Endodermal cell (in vitro differentiated cells): Measurements from ENCODE around the gene KRT74. TPM values are rescaled to one million over a fixed set of nuclear protein-coding genes. Genes with fewer than 3 reads are reported as not detected.

Experiments used
- DNase-seq: peaks from one replicate; pipeline ENCODE4 v3.0.0-alpha.2; 2017
- H3K27ac ChIP-seq: 2 replicates; pipeline ENCODE4 v1.5.1; 2013; ENCODE audit warnings: mild to moderate bottlenecking, low read depth, low read length, moderate library complexity
- H3K27me3 ChIP-seq: 2 replicates; pipeline ENCODE4 v1.6.1; 2013; ENCODE audit warnings: mild to moderate bottlenecking, low read length, moderate library complexity; ENCODE audit not compliant: insufficient read depth, control insufficient read depth, poor library complexity, severe bottlenecking
- H3K36me3 ChIP-seq: 2 replicates; pipeline ENCODE4 v1.7.0; 2013; ENCODE audit warnings: mild to moderate bottlenecking, low read length, moderate library complexity; ENCODE audit not compliant: control insufficient read depth, insufficient read depth
- H3K4me1 ChIP-seq: one replicate; pipeline ENCODE4 v1.7.0; 2013; ENCODE audit warnings: low read length; ENCODE audit not compliant: control insufficient read depth, insufficient read depth
- H3K4me3 ChIP-seq: 2 replicates; pipeline ENCODE4 v1.5.1; 2013; ENCODE audit warnings: mild to moderate bottlenecking, low read length, moderate library complexity
- H3K9ac ChIP-seq: 2 replicates; pipeline ENCODE4 v1.6.1; 2013; ENCODE audit warnings: mild to moderate bottlenecking, low read length, moderate library complexity; ENCODE audit not compliant: poor library complexity, severe bottlenecking; ENCODE audit errors: extremely low read depth
- H3K9me3 ChIP-seq: 2 replicates; pipeline ENCODE4 v1.6.1; 2013; ENCODE audit warnings: mild to moderate bottlenecking, low read length, moderate library complexity; ENCODE audit not compliant: control insufficient read depth
- H3K27ac Mint-ChIP-seq: 2 replicates; pipeline ENCODE4 v1.8.0; 2020; ENCODE audit warnings: mixed read lengths
- H3K27me3 Mint-ChIP-seq: 2 replicates; pipeline ENCODE4 v1.8.0; 2021; ENCODE audit warnings: mild to moderate bottlenecking, mixed read lengths; ENCODE audit not compliant: insufficient read depth
- H3K36me3 Mint-ChIP-seq: 2 replicates; pipeline ENCODE4 v1.8.0; 2020; ENCODE audit warnings: low read depth, mixed read lengths
- H3K4me1 Mint-ChIP-seq: 2 replicates; pipeline ENCODE4 v1.8.0; 2020; ENCODE audit warnings: mixed read lengths
- H3K4me3 Mint-ChIP-seq: 2 replicates; pipeline ENCODE4 v1.8.0; 2020; ENCODE audit warnings: mild to moderate bottlenecking, moderate library complexity, mixed read lengths
- H3K9me3 Mint-ChIP-seq: 2 replicates; pipeline ENCODE4 v1.8.0; 2020; ENCODE audit warnings: mild to moderate bottlenecking, mixed read lengths
- WGBS, 2 experiments: methylation state at CpG; one replicate each; pipeline versions ENCODE4 v1.1.5 to v1.1.7; 2013; ENCODE audit warnings: missing lambda C conversion rate in 2 of 2, mixed read lengths in 1 of 2; ENCODE audit not compliant: insufficient coverage in 1 of 2, insufficient read length in 1 of 2; 5-methylcytosine and 5-hydroxymethylcytosine counted together
- total RNA-seq, 2 donors: library from RNA; stranded (reverse); fragmentation: NEBNext Ultra II Directional in 1 of 2; extraction: Animal tissue kit (Norgen Biotek cat#: 25700) in 1 of 2; gene quantifications; 2 replicates in 1 of 2; 3 replicates in 1 of 2; pipeline ENCODE4 v1.2.1, GENCODE V29; 2021
- TF ChIP-seq, protein P1 (sequence below): fragments of 200-600 bp; sonication (generic); conservative IDR thresholded peaks from 2 replicates; pipeline ENCODE4 v1.5.0; 2021; ENCODE audit warnings: antibody characterized with exemption, mild to moderate bottlenecking

Gene KRT74
- total RNA-seq, 2 donors from 2014 or later: not detected

DNA sequence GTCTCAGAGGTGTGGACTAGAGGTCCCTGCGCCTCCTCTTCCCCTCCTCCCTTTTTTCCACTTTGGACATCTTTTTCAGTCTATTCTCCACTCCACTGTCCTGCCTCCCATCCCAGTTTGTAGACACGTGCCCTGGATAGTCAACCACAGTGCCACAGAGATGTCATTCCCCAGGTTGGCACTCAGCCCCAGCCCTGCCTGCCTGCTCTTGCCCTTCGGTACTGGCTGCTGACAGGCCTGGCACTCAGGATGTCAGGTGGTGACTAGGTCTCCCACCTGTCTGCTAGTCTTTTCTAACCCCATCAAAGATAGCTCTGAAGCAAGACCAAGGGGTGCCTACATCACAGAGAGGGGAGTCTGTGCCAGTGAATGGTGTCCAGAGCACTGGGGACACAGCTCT lies 36.5 kb downstream of the KRT74 start:
- DNase-seq: no peak
- Mint-ChIP-seq H3K36me3 (no peaks in the 10 kb centered on the region), H3K4me3 (no peak overlapping the region), H3K4me1 (no peaks in the 10 kb centered on the region), H3K27me3 (peaks cover 5% of the 10 kb centered on the region), H3K27ac (no peak overlapping the region), H3K9me3 (no peaks in the 10 kb centered on the region)
- H3K27me3 ChIP-seq: no peaks in the 10 kb centered on the region
- no peak overlapping the region for H3K9ac ChIP-seq
- TF ChIP-seq, protein P1, sequence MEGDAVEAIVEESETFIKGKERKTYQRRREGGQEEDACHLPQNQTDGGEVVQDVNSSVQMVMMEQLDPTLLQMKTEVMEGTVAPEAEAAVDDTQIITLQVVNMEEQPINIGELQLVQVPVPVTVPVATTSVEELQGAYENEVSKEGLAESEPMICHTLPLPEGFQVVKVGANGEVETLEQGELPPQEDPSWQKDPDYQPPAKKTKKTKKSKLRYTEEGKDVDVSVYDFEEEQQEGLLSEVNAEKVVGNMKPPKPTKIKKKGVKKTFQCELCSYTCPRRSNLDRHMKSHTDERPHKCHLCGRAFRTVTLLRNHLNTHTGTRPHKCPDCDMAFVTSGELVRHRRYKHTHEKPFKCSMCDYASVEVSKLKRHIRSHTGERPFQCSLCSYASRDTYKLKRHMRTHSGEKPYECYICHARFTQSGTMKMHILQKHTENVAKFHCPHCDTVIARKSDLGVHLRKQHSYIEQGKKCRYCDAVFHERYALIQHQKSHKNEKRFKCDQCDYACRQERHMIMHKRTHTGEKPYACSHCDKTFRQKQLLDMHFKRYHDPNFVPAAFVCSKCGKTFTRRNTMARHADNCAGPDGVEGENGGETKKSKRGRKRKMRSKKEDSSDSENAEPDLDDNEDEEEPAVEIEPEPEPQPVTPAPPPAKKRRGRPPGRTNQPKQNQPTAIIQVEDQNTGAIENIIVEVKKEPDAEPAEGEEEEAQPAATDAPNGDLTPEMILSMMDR: no peak
- no peak overlapping the region for H3K4me3 ChIP-seq
- no peaks in the 10 kb centered on the region for H3K36me3 ChIP-seq
- no peaks in the 10 kb centered on the region for H3K4me1 ChIP-seq
- no peak overlapping the region for H3K27ac ChIP-seq
- WGBS, 2 experiments: 80 to 85% methylated on average over 2 to 3 of the region's 3 CpGs
- H3K9me3 ChIP-seq: no peaks in the 10 kb centered on the region

DNA sequence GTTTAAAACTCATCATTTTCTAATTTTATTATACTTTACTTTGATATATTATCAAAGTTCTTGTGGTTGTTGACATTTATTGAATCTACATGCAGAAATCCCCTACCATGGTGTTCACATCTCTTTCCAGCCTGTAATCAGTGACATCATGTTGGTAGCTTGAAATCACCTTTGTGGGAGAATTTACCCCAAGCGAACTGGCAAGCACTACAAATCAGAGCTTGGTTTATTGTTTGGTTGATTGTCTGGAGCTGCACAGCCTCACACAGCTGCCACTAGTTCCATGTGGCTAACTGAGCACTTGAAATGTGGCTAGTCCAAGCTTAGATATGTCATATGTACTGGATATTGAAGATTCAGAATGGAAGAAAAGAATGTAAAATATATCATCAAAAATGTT lies 38.1 kb downstream of the KRT74 start:
- TF ChIP-seq, protein P1: no peak
- H3K27ac Mint-ChIP-seq: no peak overlapping the region
- Histone ChIP-seq H3K27me3 (no peaks in the 10 kb centered on the region), H3K9me3 (no peaks in the 10 kb centered on the region), H3K4me3 (no peak overlapping the region), H3K4me1 (no peaks in the 10 kb centered on the region), H3K9ac (no peak overlapping the region), H3K36me3 (no peaks in the 10 kb centered on the region), H3K27ac (no peak overlapping the region)
- no peaks in the 10 kb centered on the region for H3K36me3 Mint-ChIP-seq
- DNase-seq: no peak
- H3K9me3 Mint-ChIP-seq: no peaks in the 10 kb centered on the region
- no peak overlapping the region for H3K4me3 Mint-ChIP-seq
- H3K27me3 Mint-ChIP-seq: peaks cover 5% of the 10 kb centered on the region
- H3K4me1 Mint-ChIP-seq: no peaks in the 10 kb centered on the region
- WGBS, 2 experiments: 0% methylated on average over 1 of the region's 1 CpG

DNA sequence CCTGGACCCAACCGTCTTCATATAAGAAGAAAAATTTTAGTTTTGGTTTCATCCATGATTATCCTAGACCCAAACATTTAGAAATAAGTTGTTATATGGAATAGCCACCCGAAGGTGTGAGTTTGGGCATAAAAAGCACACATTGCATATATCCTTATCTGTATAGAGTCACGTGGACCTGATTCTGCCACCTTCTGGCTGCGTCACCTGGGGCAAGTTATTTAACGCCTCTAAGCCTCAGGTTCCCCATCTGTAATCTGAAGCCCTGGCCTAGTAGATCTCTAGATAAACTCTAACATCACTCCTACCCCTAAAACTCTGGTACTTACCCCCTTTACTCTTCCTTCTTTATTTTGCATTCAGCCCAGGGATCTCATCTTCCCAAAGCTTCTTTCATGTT lies 39.2 kb downstream of the KRT74 start:
- Histone ChIP-seq H3K27ac (no peak overlapping the region), H3K4me1 (no peaks in the 10 kb centered on the region), H3K9me3 (no peaks in the 10 kb centered on the region), H3K36me3 (no peaks in the 10 kb centered on the region), H3K4me3 (no peak overlapping the region), H3K9ac (no peak overlapping the region), H3K27me3 (no peaks in the 10 kb centered on the region)
- Mint-ChIP-seq H3K4me3 (no peak overlapping the region), H3K27ac (no peak overlapping the region), H3K36me3 (no peaks in the 10 kb centered on the region), H3K4me1 (no peaks in the 10 kb centered on the region), H3K9me3 (no peaks in the 10 kb centered on the region), H3K27me3 (peaks cover 5% of the 10 kb centered on the region)
- 54 to 75% methylated on average over 3 to 5 of the region's 5 CpGs for WGBS, 2 experiments
- TF ChIP-seq, protein P1: peak; percentile 56
- no peak for DNase-seq
